NCI-H2107 treated with DMSO at 0.1 percent for 48 hours (cell line): ENCODE results near the gene BCAS1.
A peak's percentile ranks its signal among the peaks of the same experiment; 100 is the strongest.

Experiments
- DNase-seq: peaks from one replicate; lab custom pipeline; 2025; ENCODE audit not compliant: unreplicated experiment; lab: John Stamatoyannopoulos, UW

BCAS1 gene

DNA sequence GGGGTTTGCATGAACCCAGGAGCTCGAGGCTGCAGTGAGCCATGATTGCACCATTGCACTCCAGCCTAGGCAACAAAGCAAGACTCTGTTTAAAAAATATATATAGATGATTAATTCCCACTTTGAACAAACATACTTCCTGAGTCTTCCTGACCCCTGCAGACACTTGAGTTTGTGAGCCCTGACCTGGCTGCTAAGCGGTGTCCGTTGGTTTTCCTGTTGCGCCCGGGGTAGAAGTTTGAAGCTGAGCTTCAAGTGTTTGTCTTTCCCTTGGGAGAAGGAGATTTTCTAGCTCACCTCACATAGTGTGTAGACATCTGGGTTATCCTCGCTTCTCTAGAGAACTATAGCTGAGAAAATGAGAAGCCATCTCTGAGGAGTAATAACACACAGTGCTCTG lies 11.7 kb upstream of the BCAS1 start:
- no peak for DNase-seq

DNA sequence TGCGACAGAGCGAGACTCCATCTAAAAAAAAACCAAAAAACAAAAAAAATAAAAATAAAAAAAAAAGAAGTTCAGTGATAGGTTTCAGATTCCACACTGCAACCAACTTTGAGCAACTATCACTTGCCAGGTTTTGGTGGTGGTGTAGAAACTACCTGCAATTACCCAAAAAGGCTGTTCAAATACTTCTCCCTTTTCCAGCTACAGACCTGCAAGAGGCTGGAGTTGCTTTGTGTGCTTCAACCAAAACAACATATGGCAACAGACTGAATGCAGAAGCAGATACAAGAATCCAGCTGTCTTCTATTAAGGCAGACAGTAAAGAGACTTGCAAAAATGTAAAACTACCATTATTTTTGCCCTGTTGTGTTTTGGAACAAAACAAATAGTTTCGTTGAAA lies 9.3 kb upstream of the BCAS1 start:
- no peak for DNase-seq

DNA sequence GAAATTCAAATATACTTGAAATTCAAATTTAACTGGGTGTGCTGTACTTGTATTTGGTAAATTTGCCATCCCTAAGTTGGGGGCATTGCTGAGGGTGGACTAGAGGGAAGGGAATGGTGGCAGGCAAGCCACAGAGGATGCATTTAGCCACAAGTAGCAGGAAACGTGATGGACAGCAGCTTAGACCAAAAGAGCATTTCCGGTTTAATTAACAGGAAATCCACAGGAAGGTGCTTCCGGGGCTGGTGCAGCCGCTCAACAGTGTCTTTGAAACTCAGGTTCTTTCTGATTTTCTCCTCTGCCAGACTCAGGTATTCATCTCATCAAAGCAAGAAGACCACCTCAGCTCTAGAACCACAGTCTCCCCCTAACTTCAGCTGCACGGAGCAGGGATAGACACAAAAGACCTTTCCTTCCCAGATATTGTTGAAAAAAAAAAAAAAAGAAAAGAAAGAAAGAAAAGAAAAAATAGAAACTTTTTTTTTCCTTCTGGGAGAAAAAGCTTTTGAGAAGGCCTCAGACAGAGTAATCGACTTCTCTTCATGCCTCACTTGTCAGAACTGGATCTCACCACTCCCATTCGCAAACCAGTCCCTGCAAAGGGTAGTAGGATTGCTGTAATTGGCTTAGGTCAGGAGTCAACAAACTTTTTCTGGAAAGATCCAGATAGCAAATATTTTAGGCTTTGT lies 8.0 kb upstream of the BCAS1 start:
- no peak for DNase-seq

DNA sequence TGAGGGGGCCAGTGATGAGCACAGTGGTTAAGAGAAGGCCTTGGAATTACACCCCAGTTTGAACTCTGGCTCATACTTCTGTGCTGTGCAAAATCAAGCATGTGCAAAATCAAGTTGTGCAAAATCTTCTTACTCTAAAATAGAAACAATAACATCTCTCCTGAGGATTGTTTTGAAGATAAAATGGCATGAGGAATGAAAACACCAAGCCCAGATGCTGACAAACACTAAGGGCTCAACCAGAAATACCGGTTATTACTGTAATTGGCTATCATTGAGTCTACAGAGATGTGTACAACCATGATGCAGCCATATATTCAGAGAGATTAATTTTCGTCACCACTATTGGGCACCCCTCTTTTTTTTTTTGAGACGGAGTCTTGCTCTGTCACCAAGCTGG lies 5.9 kb upstream of the BCAS1 start:
- no peak for DNase-seq

DNA sequence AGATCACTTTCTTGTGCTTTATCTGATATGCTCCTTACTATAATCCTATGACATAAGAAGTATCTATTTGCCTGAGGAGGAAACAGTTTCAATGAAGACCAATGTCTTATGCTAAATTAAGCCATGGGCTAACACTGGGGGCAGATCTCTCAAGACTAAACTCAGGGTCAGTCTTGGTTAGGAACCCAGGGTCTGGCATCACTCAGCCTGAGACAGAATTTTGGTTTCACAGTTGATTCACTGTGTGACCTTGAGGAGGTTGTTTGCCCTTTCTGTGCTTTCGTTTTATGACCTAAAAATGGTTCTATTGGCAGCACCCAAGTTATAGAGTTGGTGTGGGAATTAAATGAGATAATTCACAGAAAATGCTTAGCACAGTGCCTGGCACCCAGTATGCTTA lies 4.9 kb upstream of the BCAS1 start:
- DNase-seq = no peak

DNA sequence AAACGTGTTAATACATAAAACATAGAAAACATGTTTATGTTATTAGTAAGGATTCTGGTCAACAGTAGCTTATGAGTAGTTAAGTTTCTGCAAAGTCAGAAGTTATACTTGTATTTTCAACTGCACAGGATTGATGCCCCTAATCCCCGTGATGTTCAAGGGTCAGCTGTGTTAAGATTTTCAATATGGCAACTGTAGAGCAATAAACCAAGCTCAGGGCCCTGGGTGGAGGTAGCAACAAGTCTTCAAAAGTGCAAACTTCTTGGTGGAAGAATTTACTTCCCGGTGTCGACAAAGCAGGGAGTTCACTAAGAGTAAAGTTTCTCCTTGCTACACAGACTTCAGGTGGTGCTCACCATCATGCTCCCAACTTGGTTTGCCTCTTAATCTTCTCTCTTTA lies 4.1 kb upstream of the BCAS1 start:
- no peak for DNase-seq

DNA sequence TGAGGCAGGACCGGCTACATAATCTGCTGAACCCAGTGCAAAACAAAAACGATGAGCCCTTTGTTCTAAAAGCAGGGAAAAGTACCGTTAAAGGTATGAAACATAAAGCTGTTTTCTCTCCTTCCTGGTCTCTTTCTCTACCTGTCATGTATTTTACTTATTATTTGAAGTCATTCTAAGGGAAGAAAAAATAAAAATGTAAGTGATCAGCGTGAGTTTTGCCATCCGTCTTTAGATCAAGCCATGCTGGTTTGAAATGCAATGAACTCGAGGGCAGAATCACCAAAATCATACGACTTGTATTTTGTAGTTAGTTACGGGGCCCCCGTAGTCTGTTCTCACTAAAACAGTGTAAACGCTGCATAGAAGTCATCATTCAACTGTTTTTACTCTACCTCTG lies 2.9 kb upstream of the BCAS1 start:
- DNase-seq = no peak

DNA sequence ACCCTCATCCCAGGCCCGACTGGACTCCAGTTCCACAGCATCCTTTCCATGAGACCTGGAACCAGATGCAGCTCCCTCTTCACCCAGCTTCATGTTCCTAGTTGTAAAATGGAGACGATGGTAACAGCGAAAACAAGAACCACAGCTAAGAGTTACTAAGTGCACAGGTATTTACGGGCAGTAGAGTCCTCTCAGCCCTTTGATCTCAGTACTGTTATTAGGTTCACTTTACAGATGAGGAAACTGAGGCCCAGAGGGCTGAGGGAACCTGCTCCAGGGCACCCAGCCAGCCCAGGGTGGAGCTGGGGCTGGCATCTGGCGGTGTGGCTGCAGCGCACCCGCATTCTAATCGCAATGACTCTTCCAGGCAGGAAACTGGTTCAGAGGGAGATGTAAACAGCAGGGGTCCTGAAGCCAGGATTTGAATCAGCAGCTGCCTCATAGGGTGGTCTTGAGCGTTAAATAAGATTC lies 858 bp downstream of the BCAS1 start:
- no peak for DNase-seq

DNA sequence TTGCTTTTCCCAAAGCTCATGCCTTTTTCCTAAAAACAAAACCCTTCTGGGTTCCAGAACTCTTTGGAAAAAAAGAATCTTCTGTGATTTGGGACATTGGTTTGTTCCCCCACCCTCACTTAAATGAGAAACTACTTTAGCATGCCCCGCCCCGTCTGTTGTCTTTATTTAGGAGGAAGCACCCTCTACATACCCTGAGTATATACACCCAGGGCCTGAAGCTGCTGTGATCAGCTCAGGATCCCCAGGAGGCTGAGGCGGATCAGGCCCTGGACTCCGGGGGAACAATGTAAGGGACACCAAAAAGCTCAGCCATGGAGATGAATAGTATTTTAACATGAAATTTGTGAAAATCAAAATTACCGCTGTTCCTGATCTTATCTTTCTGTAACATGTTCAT lies 1.4 kb downstream of the BCAS1 start:
- DNase-seq = no peak

DNA sequence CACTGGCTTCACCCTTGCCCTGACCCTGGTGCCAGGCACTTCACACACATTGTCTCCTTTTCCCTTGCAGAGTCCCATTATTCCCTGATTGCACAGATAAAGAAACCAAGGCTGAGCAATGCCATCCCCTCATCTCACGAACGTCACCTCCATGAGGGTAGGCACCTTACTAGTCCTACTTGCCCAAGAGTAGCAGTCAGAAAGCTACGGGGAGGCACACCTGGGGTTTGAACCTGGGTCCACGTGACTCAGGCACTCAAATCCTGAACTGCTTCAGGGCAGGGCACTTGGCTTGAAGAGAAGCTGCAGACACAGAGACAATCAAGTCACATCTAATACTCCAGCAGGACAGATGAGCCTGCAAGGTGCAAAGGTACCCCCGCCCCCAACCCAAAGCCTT lies 1.9 kb downstream of the BCAS1 start:
- no peak for DNase-seq

DNA sequence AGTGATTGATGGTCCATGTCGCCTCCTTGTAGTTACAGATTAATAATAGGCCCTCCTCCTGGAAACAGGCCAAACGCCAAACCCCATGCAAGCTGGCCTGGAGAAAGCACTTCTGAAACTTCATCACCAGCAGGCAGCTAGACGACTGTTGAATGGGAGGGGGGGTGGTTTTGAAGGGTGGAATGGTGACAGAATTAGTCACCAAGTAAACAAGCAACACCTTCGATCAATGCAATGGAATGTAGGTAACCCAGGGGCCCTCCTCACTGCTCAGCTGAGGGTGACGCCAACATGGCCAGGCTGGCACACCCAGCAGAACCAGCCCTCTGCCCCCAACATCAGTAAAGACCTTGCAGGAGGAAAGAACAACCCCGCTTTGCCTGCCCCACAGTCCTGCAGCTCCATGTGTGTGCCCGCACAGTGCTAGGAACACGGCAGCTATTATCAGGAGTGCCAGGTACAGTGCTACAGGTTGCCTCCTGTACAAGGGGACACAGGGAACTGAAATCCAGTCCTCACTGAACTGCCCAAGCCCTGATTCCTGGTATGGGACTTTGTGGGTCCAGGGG lies 2.7 kb downstream of the BCAS1 start:
- no peak for DNase-seq

DNA sequence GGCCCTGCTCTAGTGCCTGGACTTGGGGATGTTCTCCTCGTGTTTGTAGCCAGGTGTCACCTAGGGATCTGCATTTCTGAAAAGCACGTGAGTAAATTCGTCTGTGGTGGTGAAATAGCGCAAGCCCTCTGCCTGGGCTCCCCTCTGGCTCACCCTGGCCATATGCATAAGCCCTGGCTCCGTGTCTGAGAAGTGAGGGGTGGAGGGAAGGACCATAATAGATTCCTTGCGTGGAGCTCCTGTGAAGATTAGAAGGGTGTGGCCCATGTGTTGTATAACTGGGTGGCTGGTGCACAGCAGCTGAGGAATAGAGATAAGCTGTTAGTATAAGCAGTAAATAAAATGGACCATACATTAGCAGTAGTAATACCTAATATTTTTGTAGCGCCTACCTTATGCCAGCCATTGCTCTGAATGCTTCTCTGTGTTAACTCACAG lies 4.8 kb downstream of the BCAS1 start:
- no peak for DNase-seq

DNA sequence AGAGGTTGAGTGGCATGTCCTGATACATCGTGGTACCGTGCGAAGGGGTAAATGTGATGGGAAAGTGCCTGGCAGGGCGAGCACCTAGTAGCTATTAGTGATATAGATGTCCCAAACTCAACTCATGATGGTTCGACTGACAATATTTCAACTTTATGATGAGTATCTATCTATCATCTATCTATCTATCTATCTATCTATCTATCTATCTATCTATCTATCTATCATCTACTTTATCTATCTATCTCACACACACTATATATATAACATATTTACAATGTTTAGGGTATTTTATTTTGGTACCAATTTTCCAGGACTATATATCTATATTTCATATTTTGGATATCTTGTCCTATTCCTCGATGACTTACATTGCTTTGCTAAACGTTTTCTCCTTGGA lies 5.5 kb downstream of the BCAS1 start:
- DNase-seq = no peak

DNA sequence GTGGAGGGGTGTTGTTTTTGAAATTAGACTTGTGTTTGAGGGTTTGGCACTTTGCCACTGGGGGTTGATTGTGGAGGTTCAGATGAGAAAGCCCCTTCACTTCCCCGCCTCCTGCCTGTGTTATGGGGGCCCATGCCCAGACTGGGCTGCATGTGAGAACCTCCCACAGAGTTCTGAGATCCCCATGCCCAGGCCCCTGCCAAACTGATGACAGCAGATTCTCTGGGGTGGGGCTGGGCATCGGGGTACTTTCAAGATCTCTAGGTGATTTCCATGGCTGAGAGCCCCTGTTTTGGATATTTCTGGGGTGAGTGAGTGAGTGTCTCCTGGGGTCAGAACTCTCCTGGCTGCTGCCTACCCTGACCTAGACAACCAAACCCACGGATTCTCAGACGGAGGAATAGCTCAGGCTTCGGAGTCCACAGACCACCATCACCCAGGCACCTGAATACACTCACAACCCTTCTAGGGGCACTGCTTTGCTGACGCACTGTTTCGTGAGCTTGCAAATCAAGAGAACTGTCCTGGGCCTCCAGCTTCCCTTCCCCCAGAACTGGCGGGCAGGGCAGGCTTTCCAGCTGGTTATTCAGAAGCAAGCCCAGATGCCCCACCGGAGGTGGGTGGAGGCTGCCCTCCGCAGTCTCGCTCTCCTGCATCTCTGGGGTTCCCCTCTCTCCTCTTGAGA lies 6.3 kb downstream of the BCAS1 start:
- DNase-seq = no peak

DNA sequence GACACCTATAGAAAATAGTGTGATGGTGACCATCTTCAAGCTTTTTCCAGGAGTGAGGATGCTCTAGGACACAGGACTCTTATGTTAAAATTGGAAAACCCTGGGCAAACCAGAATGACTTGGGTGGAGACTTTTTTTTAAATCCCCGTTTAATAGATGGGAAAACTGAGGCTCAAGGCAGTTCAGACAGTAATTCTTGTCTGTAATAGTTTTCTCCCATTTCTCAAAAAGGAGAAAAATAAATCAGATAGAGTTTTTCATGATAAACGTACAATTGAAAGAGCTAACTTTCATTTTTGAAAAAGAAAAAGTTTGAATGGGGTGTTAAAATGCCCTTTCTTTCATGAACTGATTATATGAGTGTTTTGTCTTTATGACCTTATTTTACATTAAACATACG lies 6.8 kb downstream of the BCAS1 start:
- DNase-seq = no peak

DNA sequence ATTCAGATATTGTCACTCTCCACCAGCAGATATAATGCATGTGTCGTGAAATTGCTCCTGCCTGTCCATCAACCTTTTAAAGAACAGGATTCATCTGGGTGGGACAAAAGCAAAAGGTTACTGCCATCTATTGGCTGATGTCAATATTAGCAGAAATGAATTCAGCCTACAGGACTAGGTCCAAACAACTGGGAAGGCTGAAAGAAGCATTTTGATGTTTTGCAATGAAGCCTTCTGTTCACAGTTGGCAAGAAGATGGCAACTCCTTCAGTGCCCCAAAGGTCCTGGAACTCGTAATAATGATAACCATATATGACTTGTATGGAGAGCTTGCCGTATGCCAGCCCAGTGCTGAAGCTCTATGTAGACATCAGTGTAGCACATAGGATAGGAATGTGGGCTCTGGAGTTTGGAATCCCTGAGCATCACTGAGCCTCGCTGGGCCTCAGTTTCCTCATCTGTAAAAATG lies 7.5 kb downstream of the BCAS1 start:
- peak; percentile 37 for DNase-seq

DNA sequence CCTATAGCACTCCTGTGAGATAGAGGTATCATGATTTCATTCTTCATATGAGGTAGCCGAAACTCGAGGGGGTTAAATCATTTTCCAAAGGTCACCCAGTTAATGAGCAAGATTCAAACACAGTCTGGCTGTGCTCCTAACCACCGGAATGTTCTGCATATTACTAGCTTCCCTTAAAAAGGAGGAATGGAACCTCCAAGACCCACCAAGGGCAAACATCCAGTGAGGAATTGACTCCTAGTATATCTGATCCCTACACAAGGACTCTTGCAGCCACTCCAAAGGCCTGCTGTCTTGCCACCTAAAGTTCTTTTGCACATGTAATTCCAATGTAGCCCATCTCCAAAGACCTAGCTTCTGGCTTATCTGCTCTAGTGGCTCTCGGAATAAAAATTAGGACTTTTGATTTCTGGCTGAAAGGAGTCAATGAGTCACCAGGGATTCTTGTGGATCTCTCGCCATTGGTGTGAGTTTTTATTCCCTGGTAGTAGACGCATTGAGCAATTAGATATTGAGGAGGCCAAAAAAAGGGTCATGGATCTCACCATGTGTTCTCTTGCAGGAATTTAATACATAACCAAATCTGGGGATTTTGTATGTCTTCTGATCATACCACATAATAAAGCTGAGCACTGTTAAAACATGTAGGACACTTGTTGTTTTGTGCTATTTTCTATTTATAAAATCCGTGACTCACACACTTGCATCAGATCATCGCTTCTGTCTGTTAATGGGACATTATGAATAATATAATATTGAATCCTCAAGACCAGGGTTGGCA lies 9.1 kb downstream of the BCAS1 start:
- no peak for DNase-seq

DNA sequence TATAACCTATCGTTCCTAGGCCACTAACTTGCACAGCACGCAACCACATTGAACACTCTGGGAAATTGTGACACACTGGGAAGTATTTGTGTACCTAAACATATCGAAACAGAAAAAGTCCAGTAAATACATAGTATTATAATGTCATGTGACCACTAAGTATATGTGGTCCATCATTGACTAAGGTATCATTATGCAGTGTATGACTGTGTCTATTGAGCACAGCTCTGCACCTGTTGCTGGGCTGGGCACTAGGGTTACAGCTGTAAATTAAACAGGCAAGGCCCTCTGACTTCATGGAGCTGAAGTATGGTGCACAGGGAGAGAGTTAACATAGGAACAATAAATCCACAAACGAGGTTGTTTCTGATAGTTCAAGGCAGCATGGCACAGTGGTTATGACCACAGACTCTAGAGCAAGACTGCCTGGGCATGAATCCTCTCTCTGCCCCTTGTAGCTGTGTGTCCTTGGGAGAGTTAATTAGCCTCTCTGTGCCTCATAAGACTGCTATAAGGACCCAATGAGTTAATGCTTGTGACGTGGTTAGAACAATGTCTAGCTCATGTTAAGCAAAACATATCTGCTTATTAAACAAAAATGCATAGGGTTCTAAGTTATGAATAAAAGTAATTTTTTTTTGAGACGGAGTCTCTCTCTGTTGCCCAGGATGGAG lies 10.6 kb downstream of the BCAS1 start:
- DNase-seq = no peak

DNA sequence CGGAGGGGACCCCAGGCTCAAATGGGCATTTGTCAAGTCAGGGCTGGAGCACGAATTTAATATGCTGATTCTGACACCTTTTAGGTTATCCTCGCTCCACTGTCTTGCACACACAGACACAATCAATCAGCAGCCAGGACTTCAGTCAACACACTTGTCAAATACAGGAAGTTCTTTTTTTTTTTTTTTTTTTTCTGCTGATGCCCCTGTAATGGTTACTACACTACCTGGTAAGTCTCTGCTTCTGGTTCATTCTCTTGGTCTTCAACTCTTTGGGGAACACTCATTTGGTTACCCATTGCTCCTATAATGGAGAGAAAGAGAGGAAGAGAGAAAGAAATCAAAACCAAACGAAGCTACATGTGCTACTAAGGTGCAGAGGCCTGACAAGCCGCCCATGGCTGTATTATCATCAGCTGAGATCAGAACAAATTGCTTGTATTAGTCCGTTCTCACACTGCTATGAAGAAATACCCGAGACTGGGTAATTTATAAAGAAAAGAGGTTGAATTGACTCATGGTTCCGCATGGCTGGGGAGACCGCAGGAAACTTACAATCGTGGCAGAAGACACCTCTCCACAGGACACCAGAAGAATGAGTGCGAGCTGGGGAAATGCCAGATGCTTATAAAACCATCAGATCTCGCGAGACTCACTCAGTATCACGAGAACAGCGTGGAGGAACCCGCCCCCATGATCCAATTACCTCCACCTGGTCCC lies 11.8 kb downstream of the BCAS1 start:
- no peak for DNase-seq
